GM12878 (cell line): ENCODE results near the gene FSIP1. TPM values are rescaled to one million over a fixed set of nuclear protein-coding genes. Genes with fewer than 3 reads are reported as not detected.

ENCODE experiments used
- ATAC-seq: fragments of 200-7000 bp; cut with Tn5 transposase; 3 replicates; pipeline ENCODE4 v1.9.1; 2020; ENCODE audit warnings: mild to moderate bottlenecking, moderate library complexity
- BruUV-seq: library from RNA; stranded (reverse); fragments of 400-500 nt; replicated peaks from 2 replicates; lab custom pipeline; 2021; lab: Mats Ljungman, UMichigan
- CTCF ChIA-PET: fragments of 300-600 bp; sonication (Branson Sonifier 250); formaldehyde crosslinking; extraction: SDS; loops from one replicate; lab custom pipeline; 2021; ENCODE audit warnings: inconsistent platforms; lab: Yijun Ruan, JAX
- POLR2A ChIA-PET: fragments of 350-600 bp; formaldehyde crosslinking; extraction: SDS; loops from one replicate; lab custom pipeline; 2021; ENCODE audit warnings: inconsistent platforms; lab: Charles Lee
- RAD21 ChIA-PET: fragments of 300-600 bp; sonication (Branson Sonifier 250); formaldehyde crosslinking; loops from one replicate; lab custom pipeline; 2023; ENCODE audit warnings: antibody characterized with exemption; ENCODE audit not compliant: unreplicated experiment; lab: Charles Lee
- SMC1A ChIA-PET: fragments of 300-600 bp; sonication (Branson Sonifier 250); formaldehyde crosslinking; loops from one replicate; lab custom pipeline; 2023; ENCODE audit not compliant: unreplicated experiment, uncharacterized antibody; lab: Charles Lee
- DNase-seq: peaks from one replicate; pipeline ENCODE4 v3.0.0-alpha.2; 2011; ENCODE audit warnings: low read depth, low spot score
- FAIRE-seq: peaks from 3 replicates; lab custom pipeline; 2011; peaks lifted over from hg19 to GRCh38; lab: Jason Lieb, UNC
- H2AFZ ChIP-seq: 2 replicates; pipeline ENCODE4 v1.6.0; 2011; ENCODE audit warnings: low read depth, low read length, control low read depth; ENCODE audit not compliant: control insufficient read depth
- H3K27ac ChIP-seq: 2 replicates; pipeline ENCODE4 v1.5.1; 2011; ENCODE audit warnings: control low read depth; ENCODE audit not compliant: control insufficient read depth, insufficient read depth
- H3K27me3 ChIP-seq, 2 experiments: replicated peaks in 1 of 2; 2 replicates each; pipeline versions ENCODE4 v1.6.0 to v1.6.1; 2011; ENCODE audit warnings: low read length in 1 of 2; ENCODE audit not compliant: control insufficient read depth in 2 of 2, insufficient read depth in 2 of 2
- H3K36me3 ChIP-seq, 2 experiments: 2 replicates each; pipeline ENCODE4 v1.5.1; 2011; ENCODE audit warnings: low read length in 1 of 2; ENCODE audit not compliant: control insufficient read depth in 2 of 2, insufficient read depth in 2 of 2
- H3K4me1 ChIP-seq: 2 replicates; pipeline ENCODE4 v1.6.1; 2011; ENCODE audit warnings: mild to moderate bottlenecking, low read length, moderate library complexity, mixed read lengths; ENCODE audit not compliant: control insufficient read depth, insufficient read depth
- H3K4me2 ChIP-seq: 2 replicates; pipeline ENCODE4 v1.6.0; 2011; ENCODE audit warnings: control low read depth; ENCODE audit not compliant: control insufficient read depth, insufficient read depth
- H3K4me3 ChIP-seq: fragments of 200-600 bp; sonication (generic); 2 replicates; pipeline ENCODE4 v1.5.1; 2016
- H3K79me2 ChIP-seq: 2 replicates; pipeline ENCODE4 v1.6.0; 2011; ENCODE audit warnings: low read length; ENCODE audit not compliant: control insufficient read depth, insufficient read depth
- H3K9ac ChIP-seq: 2 replicates; pipeline ENCODE4 v1.8.0; 2011; ENCODE audit warnings: low read length, control low read depth, mixed read lengths; ENCODE audit not compliant: control insufficient read depth, insufficient read depth
- H3K9me3 ChIP-seq: replicated peaks from 3 replicates; pipeline ENCODE4 v1.5.1; 2011; ENCODE audit warnings: mild to moderate bottlenecking, low read length; ENCODE audit not compliant: control insufficient read depth, insufficient read depth
- H4K20me1 ChIP-seq: 2 replicates; pipeline ENCODE4 v1.6.0; 2011; ENCODE audit not compliant: control insufficient read depth, insufficient read depth
- BCL11A ChIP-seq: IDR thresholded peaks from 2 replicates; pipeline ENCODE4 v1.6.1; 2011; ENCODE audit warnings: low read depth, low read length
- E4F1 ChIP-seq: fragments of 450-650 bp; IDR thresholded peaks from 2 replicates; pipeline ENCODE4 v1.6.1; 2018; ENCODE audit warnings: borderline replicate concordance, mild to moderate bottlenecking; ENCODE audit not compliant: partially characterized antibody
- FOXK2 ChIP-seq: fragments of 450-650 bp; IDR thresholded peaks from 2 replicates; pipeline ENCODE4 v1.6.1; 2017; ENCODE audit warnings: mild to moderate bottlenecking, moderate library complexity
- JUNB ChIP-seq: IDR thresholded peaks from 2 replicates; pipeline ENCODE4 v1.6.1; 2016; ENCODE audit warnings: antibody characterized with exemption, mild to moderate bottlenecking
- KLF5 ChIP-seq: fragments of 450-650 bp; IDR thresholded peaks from 2 replicates; pipeline ENCODE4 v1.6.1; 2014; ENCODE audit warnings: mild to moderate bottlenecking; ENCODE audit not compliant: partially characterized antibody
- MXI1 ChIP-seq: fragments of 150-350 bp; IDR thresholded peaks from 2 replicates; pipeline ENCODE4 v1.6.1; 2011; ENCODE audit warnings: low read depth, mild to moderate bottlenecking, inconsistent platforms, low read length, improper control_type of control experiment
- REST ChIP-seq: IDR thresholded peaks from 2 replicates; pipeline ENCODE4 v1.6.1; 2012; ENCODE audit warnings: mild to moderate bottlenecking, low read depth, low read length
- SMAD1 ChIP-seq: fragments of 450-650 bp; IDR thresholded peaks from 2 replicates; pipeline ENCODE4 v1.6.1; 2018; ENCODE audit warnings: mild to moderate bottlenecking, low read depth; ENCODE audit not compliant: partially characterized antibody
- SPI1 ChIP-seq: IDR thresholded peaks from 2 replicates; pipeline ENCODE4 v1.6.1; 2011; ENCODE audit warnings: low read depth, mild to moderate bottlenecking, low read length, moderate library complexity, borderline replicate concordance; ENCODE audit not compliant: insufficient read depth
- SRF ChIP-seq, 2 experiments: IDR thresholded peaks; 2 replicates each; pipeline ENCODE4 v1.6.1; 2011; ENCODE audit warnings: low read depth in 2 of 2, low read length in 2 of 2, mild to moderate bottlenecking in 1 of 2, moderate library complexity in 1 of 2
- ZNF217 ChIP-seq: fragments of 450-650 bp; IDR thresholded peaks from 2 replicates; pipeline ENCODE4 v1.6.1; 2017; ENCODE audit warnings: antibody characterized with exemption, mild to moderate bottlenecking
- WGBS: methylation state at CpG from one replicate; pipeline ENCODE4 v1.1.6; 2016; ENCODE audit warnings: low lambda C conversion rate; ENCODE audit not compliant: insufficient replicate concordance, insufficient coverage; ENCODE audit errors: missing lambda C conversion rate; 5-methylcytosine and 5-hydroxymethylcytosine counted together
- in situ Hi-C: fragments of 300-500 bp; cut with MboI; formaldehyde crosslinking; loops from 9 replicates; pipeline ENCODE4 v1.14.3; 2018; ENCODE audit warnings: mixed read lengths
- intact Hi-C: fragments of 100-400 bp; cut with micrococcal nuclease; formaldehyde crosslinking; loops from one replicate; pipeline ENCODE4 v1.14.2; 2022; ENCODE audit not compliant: unreplicated experiment
- polyA plus RNA-seq, 11 experiments: library from polyadenylated mRNA; depleted of rRNA in 4 of 11; unstranded in 6 of 11; stranded (reverse) in 5 of 11; fragments of >200 nt; fragmentation: Nextera tagmentation in 4 of 11; fragmentation: Illumina TruSeq in 1 of 11; extraction: Ambion mirVana in 4 of 11; extraction: Trizol in 1 of 11; gene quantifications; 1 replicate in 1 of 11; 2 replicates in 10 of 11; pipeline versions ENCODE4 v1.2.1 to v1.2.3, GENCODE V29; 2011 to 2016; ENCODE audit warnings: inconsistent platforms in 2 of 11, missing spikeins in 2 of 11, low read depth in 1 of 11
- total RNA-seq, 4 experiments: library from RNA; depleted of rRNA in 3 of 4; stranded (reverse); fragments of >200 nt in 3 of 4; fragmentation: Illumina TruSeq in 1 of 4; extraction: Trizol in 1 of 4; gene quantifications; 2 replicates each; pipeline versions ENCODE4 v1.2.1 to v1.2.3, GENCODE V29; 2013 to 2021

The FSIP1 gene
- total and polyA plus RNA-seq, 10 of the 15 experiments (the other 5 are each of a cell fraction or from before 2014, with no cell fraction given): 0.15 to 0.67 (median 0.35) TPM

DNA sequence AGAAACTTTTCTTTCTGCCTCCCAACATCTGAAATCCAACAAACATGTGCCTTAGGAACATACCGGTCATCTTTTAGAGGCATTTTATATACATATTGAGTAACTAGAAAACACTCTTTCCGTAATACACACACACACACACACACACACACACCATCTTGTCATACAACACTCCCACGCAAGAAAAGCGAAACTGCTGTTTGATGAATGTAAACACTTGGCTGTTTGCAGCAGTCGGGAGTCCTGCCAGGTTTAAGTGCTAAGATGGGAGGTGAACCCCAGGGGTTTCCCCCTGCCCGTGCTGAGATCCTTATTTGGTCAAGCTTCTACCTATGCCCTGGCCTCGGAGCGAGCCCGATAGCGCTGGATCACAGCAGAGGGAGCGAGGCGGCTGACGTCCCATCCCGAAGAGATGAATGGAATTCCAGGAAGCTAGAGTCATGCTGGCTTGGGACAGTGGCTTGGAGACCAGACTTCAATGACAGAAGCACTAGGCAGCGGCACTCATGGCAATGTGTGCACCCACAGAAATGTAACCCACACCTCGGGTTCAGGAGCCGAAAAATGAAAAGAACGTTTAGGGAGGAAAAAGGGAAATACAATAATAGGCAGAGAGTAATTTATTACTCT, 203.0 kb downstream of the FSIP1 start (continued):
- TF ChIP-seq REST: no peak
- TF ChIP-seq SPI1: no peak

GRCh38 chr15:39578851-39579486, 203.7 kb downstream of the FSIP1 start:
- H3K36me3 ChIP-seq: no peaks in the 10 kb centered on the region
- no peak overlapping the region for H3K27ac ChIP-seq
- FAIRE-seq (no peak), ATAC-seq (no peak), DNase-seq (no peak)
- in situ Hi-C loops (loop anchor here (25.0 kb wide), 1 partner anchor 767 kb away; no protein-coding TSS in a partner anchor), intact Hi-C loops (no loop called here)
- peaks cover 4 to 8% of the 10 kb centered on the region in 2 experiments; a peak in 3 of 4 replicates for H3K27me3 ChIP-seq
- H2AFZ ChIP-seq: no peak overlapping the region
- no peak overlapping the region for H3K9ac ChIP-seq
- no peaks in the 10 kb centered on the region for H4K20me1 ChIP-seq
- no peak overlapping the region for H3K4me3 ChIP-seq
- ChIA-PET SMC1A (interaction anchor here (0.8 to 1.5 kb wide), 6 partner anchors 23 to 763 kb away, joined by 3 to 5 read pairs (median 3); no protein-coding TSS in a partner anchor), RAD21 (interaction anchor here (1.0 to 2.3 kb wide), 6 partner anchors 150 to 1139 kb away, joined by 3 to 13 read pairs (median 4); no protein-coding TSS in a partner anchor), POLR2A (interaction anchor here (0.6 kb wide), 1 partner anchor 108 kb away, joined by 3 read pairs; no protein-coding TSS in a partner anchor), CTCF (interaction anchor here (0.6 to 2.1 kb wide), 19 partner anchors 9 to 1106 kb away, joined by 3 to 13 read pairs (median 4); no protein-coding TSS in a partner anchor)
- TF ChIP-seq E4F1: no peak
- TF ChIP-seq ZNF217: no peak
- TF ChIP-seq KLF5: no peak
- TF ChIP-seq SRF (IDR thresholded peaks at IDR 0.05; ENCODE audit: low read depth in 2 of 2, low read length in 2 of 2): no peak
- TF ChIP-seq SMAD1: no peak
- no peak for TF ChIP-seq FOXK2
- TF ChIP-seq BCL11A: no peak
- no peak for TF ChIP-seq MXI1
- TF ChIP-seq JUNB: no peak
- 64% methylated on average over 5 of the region's 5 CpGs for WGBS
- no peak overlapping the region for H3K4me2 ChIP-seq
- no peaks in the 10 kb centered on the region for H3K4me1 ChIP-seq
- no peaks in the 10 kb centered on the region; the same call in 2 of the 3 replicates for H3K9me3 ChIP-seq
- no peaks in the 10 kb centered on the region for H3K79me2 ChIP-seq
- no TSS peak for BruUV-seq
